SU-DHL-6 (cell line): Measurements from ENCODE around the gene GAB2.

Experiments used
- H2AFZ ChIP-seq: fragments of 200-600 bp; sonication (generic); 2 replicates; pipeline ENCODE4 v1.6.1; 2014; ENCODE audit warnings: low read depth, mild to moderate bottlenecking, moderate library complexity, mixed read lengths, antibody characterized with exemption, low read length; ENCODE audit not compliant: severe bottlenecking
- H3F3A ChIP-seq: fragments of 200-600 bp; shearing (Covaris generic); 2 replicates; pipeline ENCODE4 v1.6.0; 2016; ENCODE audit warnings: antibody characterized with exemption, mild to moderate bottlenecking; ENCODE audit not compliant: insufficient read depth
- H3K27ac ChIP-seq: fragments of 200-600 bp; sonication (generic); 2 replicates; pipeline ENCODE4 v1.5.1; 2016; ENCODE audit warnings: low read depth, mild to moderate bottlenecking, low read length, moderate library complexity, mixed read lengths
- H3K27me3 ChIP-seq: fragments of 200-600 bp; sonication (generic), shearing (Covaris generic); 2 replicates; pipeline ENCODE4 v1.6.0; 2014; ENCODE audit warnings: mild to moderate bottlenecking, low read length
- H3K36me3 ChIP-seq: fragments of 200-600 bp; sonication (generic); 2 replicates; pipeline ENCODE4 v1.6.1; 2014; ENCODE audit warnings: mild to moderate bottlenecking, low read length, mixed read lengths
- H3K4me2 ChIP-seq: fragments of 300-600, 200-600 bp; shearing (Covaris generic), sonication (generic); 2 replicates; pipeline ENCODE4 v1.6.0; 2014; ENCODE audit warnings: low read length, low read depth, mild to moderate bottlenecking; ENCODE audit not compliant: poor library complexity, severe bottlenecking
- H3K4me3 ChIP-seq: fragments of 200-600 bp; sonication (generic); 2 replicates; pipeline ENCODE4 v1.5.1; 2014; ENCODE audit warnings: antibody characterized with exemption, low read length, mild to moderate bottlenecking, mixed read lengths; ENCODE audit not compliant: insufficient read depth, poor library complexity, severe bottlenecking
- H3K79me2 ChIP-seq: fragments of 200-600 bp; sonication (generic); 2 replicates; pipeline ENCODE4 v1.6.1; 2014; ENCODE audit warnings: mild to moderate bottlenecking, low read length, moderate library complexity; ENCODE audit not compliant: insufficient read depth
- H3K9ac ChIP-seq: fragments of 200-600 bp; sonication (generic); 2 replicates; pipeline ENCODE4 v1.7.0; 2014; ENCODE audit warnings: mild to moderate bottlenecking, low read length
- H3K9me2 ChIP-seq: fragments of 200-600 bp; sonication (generic); replicated peaks from 2 replicates; pipeline ENCODE4 v1.6.1; 2014; ENCODE audit warnings: low read length; ENCODE audit not compliant: insufficient read depth
- H3K9me3 ChIP-seq: fragments of 200-600 bp; sonication (generic); 2 replicates; pipeline ENCODE4 v1.6.1; 2014; ENCODE audit warnings: low read length, mixed read lengths; ENCODE audit not compliant: insufficient read depth
- H4K20me1 ChIP-seq: fragments of 200-600 bp; sonication (generic); 2 replicates; pipeline ENCODE4 v1.6.1; 2014; ENCODE audit warnings: low read depth, mild to moderate bottlenecking, antibody characterized with exemption, low read length, moderate library complexity, mixed read lengths
- EZH2phosphoT487 ChIP-seq: fragments of 200-600 bp; sonication (generic), shearing (Covaris generic); conservative IDR thresholded peaks from 2 replicates; pipeline ENCODE4 v1.6.1; 2018; ENCODE audit warnings: mild to moderate bottlenecking, antibody characterized with exemption, low read length, moderate library complexity, mixed read lengths
- TF ChIP-seq, protein P1 (sequence below): fragments of 200-600 bp; sonication (generic); IDR thresholded peaks from one replicate; pipeline ENCODE4 v1.5.1; 2017; ENCODE audit warnings: antibody characterized with exemption, mild to moderate bottlenecking, low read length, moderate library complexity; ENCODE audit not compliant: insufficient read depth, poor library complexity, severe bottlenecking

The GAB2 gene

DNA sequence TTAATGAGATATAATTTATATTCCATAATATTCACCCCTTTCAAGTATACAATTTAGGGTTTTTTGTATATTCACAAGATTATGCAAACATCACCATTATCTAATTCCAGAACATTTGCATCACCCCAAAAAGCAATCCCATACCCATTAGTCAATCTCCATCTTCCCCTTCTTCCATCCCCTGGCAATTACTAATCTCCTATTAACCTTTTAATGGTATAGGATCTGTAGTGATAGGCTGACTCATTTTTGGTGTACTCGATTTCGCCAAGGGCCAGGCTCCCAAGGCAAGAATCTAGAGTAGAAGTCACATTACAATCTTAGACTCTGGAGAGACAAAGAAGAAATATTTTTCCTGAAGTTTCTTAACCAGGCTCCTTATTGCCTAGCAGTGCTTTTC, 113.4 kb downstream of the GAB2 start:
- no peaks in the 10 kb centered on the region for H3K9me2 ChIP-seq
- H3K4me3 ChIP-seq, result no peak overlapping the region
- H3K79me2 ChIP-seq, result no peaks in the 10 kb centered on the region
- TF ChIP-seq, protein P1, sequence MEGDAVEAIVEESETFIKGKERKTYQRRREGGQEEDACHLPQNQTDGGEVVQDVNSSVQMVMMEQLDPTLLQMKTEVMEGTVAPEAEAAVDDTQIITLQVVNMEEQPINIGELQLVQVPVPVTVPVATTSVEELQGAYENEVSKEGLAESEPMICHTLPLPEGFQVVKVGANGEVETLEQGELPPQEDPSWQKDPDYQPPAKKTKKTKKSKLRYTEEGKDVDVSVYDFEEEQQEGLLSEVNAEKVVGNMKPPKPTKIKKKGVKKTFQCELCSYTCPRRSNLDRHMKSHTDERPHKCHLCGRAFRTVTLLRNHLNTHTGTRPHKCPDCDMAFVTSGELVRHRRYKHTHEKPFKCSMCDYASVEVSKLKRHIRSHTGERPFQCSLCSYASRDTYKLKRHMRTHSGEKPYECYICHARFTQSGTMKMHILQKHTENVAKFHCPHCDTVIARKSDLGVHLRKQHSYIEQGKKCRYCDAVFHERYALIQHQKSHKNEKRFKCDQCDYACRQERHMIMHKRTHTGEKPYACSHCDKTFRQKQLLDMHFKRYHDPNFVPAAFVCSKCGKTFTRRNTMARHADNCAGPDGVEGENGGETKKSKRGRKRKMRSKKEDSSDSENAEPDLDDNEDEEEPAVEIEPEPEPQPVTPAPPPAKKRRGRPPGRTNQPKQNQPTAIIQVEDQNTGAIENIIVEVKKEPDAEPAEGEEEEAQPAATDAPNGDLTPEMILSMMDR, result no peak
- TF ChIP-seq EZH2phosphoT487, result no peak
- no peak overlapping the region for H2AFZ ChIP-seq
- H3F3A ChIP-seq, result no peaks in the 10 kb centered on the region
- no peaks in the 10 kb centered on the region for H3K36me3 ChIP-seq
- H3K4me2 ChIP-seq, result no peak overlapping the region
- H3K27ac ChIP-seq, result no peak overlapping the region
- H4K20me1 ChIP-seq, result no peaks in the 10 kb centered on the region
- H3K9me3 ChIP-seq, result no peaks in the 10 kb centered on the region
- no peaks in the 10 kb centered on the region for H3K27me3 ChIP-seq
- no peak overlapping the region for H3K9ac ChIP-seq

DNA sequence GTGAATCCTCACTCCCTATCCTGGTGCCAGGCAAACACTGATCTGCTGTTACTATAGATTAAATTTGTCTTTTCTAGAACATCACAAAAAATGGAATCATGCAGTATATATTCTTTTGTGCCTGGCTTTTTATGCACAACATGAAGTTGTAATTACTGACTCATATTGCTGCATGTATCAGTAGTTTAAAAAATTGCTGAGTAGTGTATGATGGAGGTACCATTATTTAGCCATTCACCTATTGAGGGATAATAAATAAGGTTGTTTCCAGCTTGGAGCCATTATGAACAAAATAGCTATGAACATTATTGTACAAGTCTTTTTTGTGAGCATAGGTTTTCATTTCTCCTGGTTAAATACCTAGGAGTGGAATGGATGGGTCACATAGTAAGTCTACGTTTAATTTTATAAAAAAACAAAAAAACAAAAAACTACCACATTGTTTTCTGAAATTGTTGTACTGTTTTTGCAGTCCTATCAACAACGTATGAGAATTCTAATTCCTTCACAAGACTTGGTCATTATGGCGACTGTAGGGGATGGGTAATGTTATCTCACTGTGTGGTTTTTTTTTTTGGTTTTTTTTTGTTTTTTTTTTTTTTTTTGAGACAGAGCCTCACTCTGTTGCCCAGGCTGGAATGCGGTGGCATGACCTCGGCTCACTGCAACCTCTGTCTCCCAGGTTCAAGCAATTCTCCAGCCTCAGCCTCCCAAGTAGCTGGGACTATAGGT, 117.3 kb downstream of the GAB2 start:
- H3K36me3 ChIP-seq, result no peaks in the 10 kb centered on the region
- no peak overlapping the region for H3K4me3 ChIP-seq
- H2AFZ ChIP-seq, result no peak overlapping the region
- H3K9me2 ChIP-seq, result no peaks in the 10 kb centered on the region
- no peaks in the 10 kb centered on the region for H3K9me3 ChIP-seq
- H3K4me2 ChIP-seq, result no peak overlapping the region
- H3F3A ChIP-seq, result no peaks in the 10 kb centered on the region
- no peaks in the 10 kb centered on the region for H3K27me3 ChIP-seq
- no peak for TF ChIP-seq EZH2phosphoT487
- TF ChIP-seq, protein P1, result no peak
- no peaks in the 10 kb centered on the region for H3K79me2 ChIP-seq
- H3K27ac ChIP-seq, result no peak overlapping the region
- H4K20me1 ChIP-seq, result no peaks in the 10 kb centered on the region
- H3K9ac ChIP-seq, result no peak overlapping the region

DNA sequence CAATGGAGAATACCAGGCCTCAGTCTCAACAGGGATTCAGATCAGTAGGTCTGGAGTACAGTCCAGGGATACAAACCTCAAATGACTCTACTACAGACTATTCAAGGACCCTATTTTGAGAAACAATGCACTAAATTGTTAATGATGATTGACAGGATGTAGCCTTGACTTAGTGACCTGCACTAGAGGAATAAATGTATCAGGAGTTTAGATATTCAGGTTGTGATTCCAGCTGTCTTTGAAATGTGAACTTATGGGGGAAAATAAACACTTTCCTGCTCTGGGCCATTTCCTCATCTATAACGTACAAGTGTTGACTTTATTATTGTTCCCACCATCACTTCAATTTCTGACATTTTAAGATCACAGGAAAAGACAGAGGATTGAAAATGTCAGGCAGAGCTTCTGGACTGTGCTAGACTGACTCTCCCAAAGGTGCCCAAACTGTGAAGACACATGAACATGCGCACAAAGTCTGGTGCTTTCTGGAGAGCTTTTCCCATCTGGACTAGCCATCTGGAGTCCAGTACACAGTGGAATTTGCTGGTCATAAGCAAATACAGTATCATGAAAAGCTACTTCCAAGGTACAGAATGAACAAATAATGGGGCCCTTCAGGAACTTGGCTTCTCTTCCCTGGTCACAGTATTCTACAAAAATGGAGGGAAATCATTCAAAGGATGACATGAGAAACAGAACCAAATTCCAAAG, 118.5 kb downstream of the GAB2 start:
- no peaks in the 10 kb centered on the region for H3K9me3 ChIP-seq

More for the DNA sequence above, 118.5 kb downstream of the GAB2 start:
- no peak overlapping the region for H3K4me2 ChIP-seq
- no peak overlapping the region for H2AFZ ChIP-seq
- no peaks in the 10 kb centered on the region for H3K36me3 ChIP-seq
- no peak overlapping the region for H3K27ac ChIP-seq
- H3K4me3 ChIP-seq, result no peak overlapping the region
- TF ChIP-seq EZH2phosphoT487, result no peak
- TF ChIP-seq, protein P1, result no peak
- no peaks in the 10 kb centered on the region for H3K27me3 ChIP-seq
- H3K9ac ChIP-seq, result no peak overlapping the region
- H4K20me1 ChIP-seq, result no peaks in the 10 kb centered on the region
- H3F3A ChIP-seq, result no peaks in the 10 kb centered on the region
- no peaks in the 10 kb centered on the region for H3K79me2 ChIP-seq
- no peaks in the 10 kb centered on the region for H3K9me2 ChIP-seq
